CD4-positive, alpha-beta T cell treated with Interleukin-12 subunit alpha and Interleukin-12 subunit beta, for 1 hour (primary cell): Measurements from ENCODE around the gene POLR1B.
A peak's percentile ranks its signal among the peaks of the same experiment; 100 is the strongest.
"Not testable (repeated sequence)": the region's sequence is repeated elsewhere in the genome, so short reads cannot be mapped to it uniquely, and the experiment has no call there.

ENCODE experiments used
- DNase-seq: peaks from one replicate; pipeline ENCODE4 v3.0.0-alpha.2; 2020

The POLR1B gene

GRCh38 chr2:112542123-112542983 lies at the start of gene POLR1B:
TSS of gene POLR1B (plus strand) at chr2:112542465. CDS start at chr2:112542495, 30 bp downstream.
- peak; percentile 78 for DNase-seq

- no peak for DNase-seq
These were observed 49.2 kb upstream of the POLR1B start for GRCh38 chr2:112493048-112493447.

- DNase-seq, result no peak
These were observed 48.2 kb upstream of the POLR1B start for GRCh38 chr2:112493858-112494648.

DNA sequence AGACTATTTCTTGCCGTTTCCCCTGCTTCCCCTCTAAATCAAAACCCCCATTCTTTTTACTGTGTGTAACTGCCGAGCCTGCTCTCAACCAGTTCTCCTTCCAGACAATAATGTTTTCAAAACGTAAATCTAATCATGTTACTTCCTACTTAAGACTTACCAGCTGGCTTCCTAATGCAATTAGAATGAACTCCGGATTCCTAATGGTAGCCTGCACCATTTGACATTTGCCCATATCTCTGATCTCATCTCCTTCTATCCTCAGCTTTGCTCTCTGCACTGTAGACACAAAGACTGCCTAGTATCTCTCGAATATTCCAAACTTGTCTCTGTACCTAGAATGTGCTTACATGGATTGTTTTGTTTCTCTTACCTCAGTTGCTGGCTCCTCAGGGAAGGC lies 47.4 kb upstream of the POLR1B start:
- DNase-seq, result no peak

GRCh38 chr2:112495878-112496277 lies 46.4 kb upstream of the POLR1B start:
- DNase-seq, result not testable (repeated sequence)

- DNase-seq, result peak; percentile 59
These were observed 41.3 kb upstream of the POLR1B start for GRCh38 chr2:112500850-112501484.

DNA sequence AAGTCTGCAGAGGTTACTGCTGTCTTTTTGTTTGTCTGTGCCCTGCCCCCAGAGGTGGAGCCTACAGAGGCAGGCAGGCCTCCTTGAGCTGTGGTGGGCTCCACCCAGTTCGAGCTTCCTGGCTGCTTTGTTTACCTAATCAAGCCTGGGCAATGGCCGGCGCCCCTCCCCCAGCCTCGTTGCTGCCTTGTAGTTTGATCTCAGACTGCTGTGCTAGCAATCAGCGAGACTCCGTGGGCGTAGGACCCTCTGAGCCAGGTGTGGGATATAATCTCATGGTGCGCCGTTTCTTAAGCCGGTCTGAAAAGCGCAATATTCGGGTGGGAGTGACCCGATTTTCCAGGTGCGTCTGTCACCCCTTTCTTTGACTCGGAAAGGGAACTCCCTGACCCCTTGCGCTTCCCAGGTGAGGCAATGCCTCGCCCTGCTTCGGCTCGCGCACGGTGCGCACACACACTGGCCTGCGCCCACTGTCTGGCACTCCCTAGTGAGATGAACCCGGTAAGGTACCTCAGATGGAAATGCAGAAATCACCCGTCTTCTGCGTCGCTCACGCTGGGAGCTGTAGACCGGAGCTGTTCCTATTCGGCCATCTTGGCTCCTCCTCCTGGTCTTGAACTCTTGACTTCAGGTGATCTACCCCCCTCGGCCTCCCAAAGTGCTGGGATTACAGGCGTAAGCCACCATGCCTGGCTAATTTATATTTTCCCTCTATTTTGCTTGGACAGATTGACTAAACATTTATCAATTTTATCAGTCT lies 32.8 kb upstream of the POLR1B start:
- not testable (repeated sequence) for DNase-seq

DNA sequence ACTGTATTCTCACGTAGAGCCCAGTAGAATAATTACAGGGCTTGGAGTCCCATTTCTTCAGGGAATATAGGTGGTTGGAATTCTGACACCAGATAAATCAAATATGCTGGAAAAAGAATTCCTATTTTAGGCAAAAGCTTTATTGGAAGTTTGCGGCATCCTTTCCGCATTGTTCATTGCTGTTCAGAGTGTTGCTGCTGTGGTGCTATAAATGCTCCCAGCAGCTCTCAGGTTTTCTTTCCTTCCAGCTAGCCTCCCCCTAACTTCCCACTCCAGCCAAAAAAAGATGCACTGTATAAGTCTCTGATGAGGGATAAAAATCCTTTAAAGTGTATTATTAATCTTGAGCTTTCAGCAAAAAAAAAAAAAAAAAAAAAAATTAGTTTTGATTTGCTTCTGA lies 25.5 kb upstream of the POLR1B start:
- no peak for DNase-seq

DNA sequence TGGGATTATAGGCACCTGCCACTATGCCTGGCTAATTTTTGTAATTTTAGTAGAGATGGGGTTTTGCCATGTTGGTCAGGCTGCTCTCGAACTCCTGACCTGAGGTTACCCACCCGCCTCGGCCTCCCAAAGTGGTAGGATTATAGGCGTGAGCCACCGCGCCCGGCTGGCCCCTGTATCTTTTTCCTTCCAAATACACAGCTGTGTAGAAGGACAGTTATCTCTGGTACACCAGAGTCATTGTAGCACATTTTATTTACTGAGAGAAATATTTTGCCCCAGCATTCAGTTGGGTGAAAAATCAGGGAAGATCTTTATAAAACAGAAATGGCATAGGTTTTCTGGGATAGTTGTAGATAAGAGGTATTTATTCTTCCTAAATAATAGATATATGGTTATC lies 23.5 kb upstream of the POLR1B start:
- no peak for DNase-seq

DNA sequence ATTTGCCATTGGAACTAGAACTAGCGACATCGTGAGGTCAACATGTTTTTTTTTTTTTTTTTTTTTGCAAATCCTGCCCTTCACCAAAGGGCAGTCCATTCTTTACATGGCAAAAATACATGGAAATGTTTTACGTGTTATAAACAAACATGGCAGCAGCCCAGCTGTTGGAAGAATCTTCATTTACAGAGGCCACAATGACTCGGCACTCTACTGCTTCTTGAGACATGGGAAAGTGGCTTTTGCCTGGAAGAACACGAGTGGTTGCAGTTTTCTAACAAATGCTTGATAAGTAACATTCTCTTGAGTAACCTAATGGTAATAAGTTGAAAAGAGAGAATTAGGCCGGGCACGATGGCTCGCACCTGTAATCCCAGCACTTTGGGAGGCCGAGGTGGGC lies 22.8 kb upstream of the POLR1B start:
- no peak for DNase-seq

GRCh38 chr2:112520234-112520783 lies 22.0 kb upstream of the POLR1B start:
- no peak for DNase-seq

- DNase-seq, result no peak
These were observed 18.9 kb upstream of the POLR1B start for GRCh38 chr2:112523291-112523777.

DNA sequence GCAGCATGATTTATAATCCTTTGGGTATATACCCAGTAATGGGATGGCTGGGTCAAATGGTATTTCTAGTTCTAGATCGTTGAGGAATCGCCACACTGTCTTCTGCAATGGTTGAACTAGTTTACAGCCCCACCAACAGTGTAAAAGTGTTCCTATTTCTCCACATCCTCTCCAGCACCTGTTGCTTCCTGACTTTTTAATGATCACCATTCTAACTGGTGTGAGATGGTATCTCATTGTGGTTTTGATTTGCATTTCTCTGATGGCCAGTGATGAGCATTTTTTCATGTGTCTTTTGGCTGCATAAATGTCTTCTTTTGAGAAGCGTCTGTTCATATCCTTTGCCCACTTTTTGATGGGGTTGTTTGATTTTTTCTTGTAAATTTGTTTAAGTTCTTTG lies 18.0 kb upstream of the POLR1B start:
- not testable (repeated sequence) for DNase-seq

GRCh38 chr2:112528541-112528940 lies 13.7 kb upstream of the POLR1B start:
- no peak for DNase-seq

GRCh38 chr2:112529757-112530156 lies 12.5 kb upstream of the POLR1B start:
- no peak for DNase-seq

- no peak for DNase-seq
These were observed 11.5 kb upstream of the POLR1B start for GRCh38 chr2:112530728-112531127.

- no peak for DNase-seq
These were observed 7.4 kb upstream of the POLR1B start for GRCh38 chr2:112534826-112535225.

GRCh38 chr2:112536665-112537064 lies 5.6 kb upstream of the POLR1B start:
- DNase-seq, result not testable (repeated sequence)

GRCh38 chr2:112539306-112539705 lies 3.0 kb upstream of the POLR1B start:
- DNase-seq, result no peak

DNA sequence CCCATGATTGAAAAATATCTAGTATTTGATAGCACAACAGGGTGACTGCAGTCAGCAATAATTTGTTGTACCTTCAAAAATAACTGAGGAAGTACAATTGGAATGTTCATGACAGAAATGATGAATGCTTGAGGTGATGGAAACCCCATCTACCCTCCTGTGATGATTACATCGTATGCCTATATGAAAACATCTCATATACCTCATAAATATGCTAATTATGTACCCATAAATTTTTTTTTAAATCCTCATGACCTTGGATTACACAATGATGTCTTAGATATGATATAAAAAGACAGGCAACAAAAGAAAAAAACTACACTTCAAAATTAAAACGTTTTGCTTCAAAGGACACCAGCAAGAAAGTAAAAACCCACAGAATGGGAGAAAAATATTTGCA lies 1.4 kb upstream of the POLR1B start:
- DNase-seq, result no peak

- no peak for DNase-seq
These were observed 746 bp upstream of the POLR1B start for GRCh38 chr2:112541315-112542122.
